ENCODE data around the gene NUP93.
A peak's percentile ranks its signal among the peaks of the same experiment; 100 is the strongest.
"Not testable (repeated sequence)": the region's sequence is repeated elsewhere in the genome, so short reads cannot be mapped to it uniquely, and the experiment has no call there.

The NUP93 gene

GRCh38 chr16:56722200-56722842 is 7.6 kb upstream of the NUP93 start:
- Mint-ChIP-seq H3K4me1 (ENCODE audit: low read depth) (no peaks in the 10 kb centered on the region), H3K27me3 (peaks cover 8% of the 10 kb centered on the region), H3K27ac (no peak overlapping the region), H3K36me3 (ENCODE audit: low read depth) (no peaks in the 10 kb centered on the region), H3K9me3 (no peaks in the 10 kb centered on the region), H3K4me3 (no peak overlapping the region)
- intact Hi-C loops (cut with micrococcal nuclease): no loop called here

- intact Hi-C loops (cut with micrococcal nuclease): no loop called here
- Mint-ChIP-seq H3K36me3 (ENCODE audit: low read depth) (no peaks in the 10 kb centered on the region), H3K27me3 (peaks cover 8% of the 10 kb centered on the region), H3K4me3 (no peak overlapping the region), H3K4me1 (ENCODE audit: low read depth) (peaks cover 5% of the 10 kb centered on the region), H3K27ac (no peak overlapping the region), H3K9me3 (no peaks in the 10 kb centered on the region)
Observed at GRCh38 chr16:56724191-56724590, 5.7 kb upstream of the NUP93 start.

- no peak overlapping the region for H3K27ac Mint-ChIP-seq
- no peak overlapping the region for H3K4me3 Mint-ChIP-seq
- peaks cover 7% of the 10 kb centered on the region for H3K36me3 Mint-ChIP-seq (ENCODE audit: low read depth)
- H3K9me3 Mint-ChIP-seq: no peaks in the 10 kb centered on the region
- H3K27me3 Mint-ChIP-seq: peaks cover 8% of the 10 kb centered on the region
- H3K4me1 Mint-ChIP-seq (ENCODE audit: low read depth): peaks cover 17% of the 10 kb centered on the region
- intact Hi-C loops (cut with micrococcal nuclease): no loop called here
Observed at GRCh38 chr16:56726283-56726682, 3.6 kb upstream of the NUP93 start.

- intact Hi-C loops (cut with micrococcal nuclease): no loop called here
- H3K9me3 Mint-ChIP-seq: no peaks in the 10 kb centered on the region
- H3K36me3 Mint-ChIP-seq (ENCODE audit: low read depth): peaks cover 7% of the 10 kb centered on the region
- H3K4me3 Mint-ChIP-seq: no peak overlapping the region
- H3K4me1 Mint-ChIP-seq (ENCODE audit: low read depth): peaks cover 17% of the 10 kb centered on the region
- peaks cover 6% of the 10 kb centered on the region for H3K27me3 Mint-ChIP-seq
- no peak overlapping the region for H3K27ac Mint-ChIP-seq
Observed at GRCh38 chr16:56726926-56727325, 3.0 kb upstream of the NUP93 start.

- intact Hi-C loops (cut with micrococcal nuclease): no loop called here
- no peaks in the 10 kb centered on the region for H3K9me3 Mint-ChIP-seq
- peaks cover 7% of the 10 kb centered on the region for H3K36me3 Mint-ChIP-seq (ENCODE audit: low read depth)
- H3K4me1 Mint-ChIP-seq (ENCODE audit: low read depth): peaks cover 17% of the 10 kb centered on the region
- H3K27me3 Mint-ChIP-seq: no peaks in the 10 kb centered on the region
- no peak overlapping the region for H3K4me3 Mint-ChIP-seq
- no peak overlapping the region for H3K27ac Mint-ChIP-seq
Observed at GRCh38 chr16:56728027-56728426, 1.9 kb upstream of the NUP93 start.

GRCh38 chr16:56728980-56729734 is 772 bp upstream of the NUP93 start:
- no peaks in the 10 kb centered on the region for H3K9me3 Mint-ChIP-seq
- peaks cover 17% of the 10 kb centered on the region for H3K4me1 Mint-ChIP-seq (ENCODE audit: low read depth)
- no peaks in the 10 kb centered on the region for H3K27me3 Mint-ChIP-seq
- H3K4me3 Mint-ChIP-seq: peak overlapping the region; percentile 96
- intact Hi-C loops (cut with micrococcal nuclease): no loop called here
- no peak overlapping the region for H3K27ac Mint-ChIP-seq
- H3K36me3 Mint-ChIP-seq (ENCODE audit: low read depth): peaks cover 7% of the 10 kb centered on the region

- no peak overlapping the region for H3K4me3 Mint-ChIP-seq
- no peaks in the 10 kb centered on the region for H3K9me3 Mint-ChIP-seq
- no peak overlapping the region for H3K27ac Mint-ChIP-seq
- peaks cover 25% of the 10 kb centered on the region for H3K4me1 Mint-ChIP-seq (ENCODE audit: low read depth)
- no peaks in the 10 kb centered on the region for H3K27me3 Mint-ChIP-seq
- peaks cover 14% of the 10 kb centered on the region for H3K36me3 Mint-ChIP-seq (ENCODE audit: low read depth)
- intact Hi-C loops (cut with micrococcal nuclease): loop anchor here (10.0 kb wide), 1 partner anchor 202 kb away; the partner anchor contains the start of gene HERPUD1
Observed at GRCh38 chr16:56732366-56732765, 2.4 kb downstream of the NUP93 start.

- peaks cover 14% of the 10 kb centered on the region for H3K36me3 Mint-ChIP-seq (ENCODE audit: low read depth)
- H3K27me3 Mint-ChIP-seq: no peaks in the 10 kb centered on the region
- no peak overlapping the region for H3K27ac Mint-ChIP-seq
- intact Hi-C loops (cut with micrococcal nuclease): loop anchor here (10.0 kb wide), 1 partner anchor 202 kb away; the partner anchor contains the start of gene HERPUD1
- H3K4me1 Mint-ChIP-seq (ENCODE audit: low read depth): peaks cover 25% of the 10 kb centered on the region
- H3K4me3 Mint-ChIP-seq: no peak overlapping the region
- no peaks in the 10 kb centered on the region for H3K9me3 Mint-ChIP-seq
Observed at GRCh38 chr16:56732832-56733231, 2.9 kb downstream of the NUP93 start.

GRCh38 chr16:56734429-56734828 is 4.5 kb downstream of the NUP93 start:
- Mint-ChIP-seq H3K9me3 (no peaks in the 10 kb centered on the region), H3K36me3 (ENCODE audit: low read depth) (peaks cover 20% of the 10 kb centered on the region), H3K27ac (no peak overlapping the region), H3K27me3 (no peaks in the 10 kb centered on the region), H3K4me3 (no peak overlapping the region), H3K4me1 (ENCODE audit: low read depth) (peaks cover 17% of the 10 kb centered on the region)
- intact Hi-C loops (cut with micrococcal nuclease): loop anchor here (10.0 kb wide), 1 partner anchor 200 kb away; the partner anchor contains the start of gene HERPUD1

GRCh38 chr16:56736476-56736875 is 6.5 kb downstream of the NUP93 start:
- H3K36me3 Mint-ChIP-seq (ENCODE audit: low read depth): peaks cover 12% of the 10 kb centered on the region
- H3K4me1 Mint-ChIP-seq (ENCODE audit: low read depth): peaks cover 8% of the 10 kb centered on the region
- H3K4me3 Mint-ChIP-seq: no peak overlapping the region
- H3K9me3 Mint-ChIP-seq: no peaks in the 10 kb centered on the region
- intact Hi-C loops (cut with micrococcal nuclease): loop anchor here (10.0 kb wide), 1 partner anchor 198 kb away; the partner anchor contains the start of gene HERPUD1
- H3K27me3 Mint-ChIP-seq: no peaks in the 10 kb centered on the region
- peak overlapping the region; percentile 1 for H3K27ac Mint-ChIP-seq

- H3K27ac Mint-ChIP-seq: no peak overlapping the region
- no peaks in the 10 kb centered on the region for H3K9me3 Mint-ChIP-seq
- no peaks in the 10 kb centered on the region for H3K27me3 Mint-ChIP-seq
- intact Hi-C loops (cut with micrococcal nuclease): loop anchor here (10.0 kb wide), 1 partner anchor 197 kb away; the partner anchor contains the start of gene HERPUD1
- peaks cover 8% of the 10 kb centered on the region for H3K4me1 Mint-ChIP-seq (ENCODE audit: low read depth)
- no peak overlapping the region for H3K4me3 Mint-ChIP-seq
- peaks cover 12% of the 10 kb centered on the region for H3K36me3 Mint-ChIP-seq (ENCODE audit: low read depth)
Observed at GRCh38 chr16:56737539-56737938, 7.6 kb downstream of the NUP93 start.

- H3K27me3 Mint-ChIP-seq: no peaks in the 10 kb centered on the region
- H3K36me3 Mint-ChIP-seq (ENCODE audit: low read depth): peaks cover 12% of the 10 kb centered on the region
- H3K27ac Mint-ChIP-seq: no peak overlapping the region
- peaks cover 8% of the 10 kb centered on the region for H3K4me1 Mint-ChIP-seq (ENCODE audit: low read depth)
- no peaks in the 10 kb centered on the region for H3K9me3 Mint-ChIP-seq
- no peak overlapping the region for H3K4me3 Mint-ChIP-seq
- intact Hi-C loops (cut with micrococcal nuclease): loop anchor here (10.0 kb wide), 1 partner anchor 197 kb away; the partner anchor contains the start of gene HERPUD1
Observed at GRCh38 chr16:56738221-56738620, 8.3 kb downstream of the NUP93 start.

GRCh38 chr16:56739378-56739777 is 9.4 kb downstream of the NUP93 start:
- not testable (repeated sequence) for H3K27ac Mint-ChIP-seq, H3K27me3 Mint-ChIP-seq, H3K9me3 Mint-ChIP-seq, H3K4me3 Mint-ChIP-seq
- peaks cover 12% of the 10 kb centered on the region for H3K36me3 Mint-ChIP-seq (ENCODE audit: low read depth)
- peaks cover 17% of the 10 kb centered on the region for H3K4me1 Mint-ChIP-seq (ENCODE audit: low read depth)
- intact Hi-C loops (cut with micrococcal nuclease): loop anchor here (10.0 kb wide), 1 partner anchor 195 kb away; the partner anchor contains the start of gene HERPUD1

- Mint-ChIP-seq H3K4me1 (ENCODE audit: low read depth) (peaks cover 23% of the 10 kb centered on the region), H3K4me3 (no peak overlapping the region), H3K9me3 (no peaks in the 10 kb centered on the region), H3K27ac (no peak overlapping the region), H3K36me3 (ENCODE audit: low read depth) (peaks cover 9% of the 10 kb centered on the region), H3K27me3 (no peaks in the 10 kb centered on the region)
- intact Hi-C loops (cut with micrococcal nuclease): no loop called here
Observed at GRCh38 chr16:56741399-56741798, 11.5 kb downstream of the NUP93 start.

Data from dendritic cell treated with granulocyte-macrophage colony-stimulating factor and Interleukin-4, amounts not matched to agents 40 ng/mL and 50 ng/mL, for 4 days (primary cell).